ENCODE data around the gene DZIP1. TPM values are rescaled to one million over a fixed set of nuclear protein-coding genes. Genes with fewer than 3 reads are reported as not detected.

The DZIP1 gene
- total RNA-seq, 1 donor from 2014 or later: 0.64 TPM

GRCh38 chr13:95552208-95552538 lies 92.3 kb downstream of the DZIP1 start:
- H3K4me1 Mint-ChIP-seq (ENCODE audit: low read depth): peaks cover 7% of the 10 kb centered on the region
- no peak for DNase-seq (ENCODE audit: low spot score)
- H3K4me3 Mint-ChIP-seq (ENCODE audit: low read depth): no peak overlapping the region
- no peaks in the 10 kb centered on the region for H3K9me3 Mint-ChIP-seq
- H3K27ac Mint-ChIP-seq: no peak overlapping the region
- peaks cover 59% of the 10 kb centered on the region for H3K27me3 Mint-ChIP-seq (ENCODE audit: low read depth)
- intact Hi-C loops (cut with micrococcal nuclease): loop anchor here (5.0 kb wide), 2 partner anchors 90 to 845 kb away; partner anchors contain the start of gene DZIP1
- H3K36me3 Mint-ChIP-seq (ENCODE audit: low read depth): no peaks in the 10 kb centered on the region

GRCh38 chr13:95547531-95548167 lies 96.9 kb downstream of the DZIP1 start:
- DNase-seq (ENCODE audit: low spot score): no peak
- intact Hi-C loops (cut with micrococcal nuclease): no loop called here
- no peak overlapping the region for H3K27ac Mint-ChIP-seq
- H3K27me3 Mint-ChIP-seq (ENCODE audit: low read depth): peaks cover 33% of the 10 kb centered on the region
- no peaks in the 10 kb centered on the region for H3K4me1 Mint-ChIP-seq (ENCODE audit: low read depth)
- no peak overlapping the region for H3K4me3 Mint-ChIP-seq (ENCODE audit: low read depth)
- no peaks in the 10 kb centered on the region for H3K9me3 Mint-ChIP-seq
- no peaks in the 10 kb centered on the region for H3K36me3 Mint-ChIP-seq (ENCODE audit: low read depth)

GRCh38 chr13:95546919-95547318 lies 97.6 kb downstream of the DZIP1 start:
- Mint-ChIP-seq H3K36me3 (ENCODE audit: low read depth) (no peaks in the 10 kb centered on the region), H3K4me3 (ENCODE audit: low read depth) (no peak overlapping the region), H3K9me3 (no peaks in the 10 kb centered on the region), H3K27ac (no peak overlapping the region), H3K27me3 (ENCODE audit: low read depth) (peaks cover 32% of the 10 kb centered on the region), H3K4me1 (ENCODE audit: low read depth) (no peaks in the 10 kb centered on the region)
- DNase-seq (ENCODE audit: low spot score): no peak
- intact Hi-C loops (cut with micrococcal nuclease): no loop called here

GRCh38 chr13:95544293-95544692 lies 100.2 kb downstream of the DZIP1 start:
- no peak for DNase-seq (ENCODE audit: low spot score)
- intact Hi-C loops (cut with micrococcal nuclease): no loop called here
- no peaks in the 10 kb centered on the region for H3K36me3 Mint-ChIP-seq (ENCODE audit: low read depth)
- H3K9me3 Mint-ChIP-seq: no peaks in the 10 kb centered on the region
- H3K4me3 Mint-ChIP-seq (ENCODE audit: low read depth): no peak overlapping the region
- no peaks in the 10 kb centered on the region for H3K4me1 Mint-ChIP-seq (ENCODE audit: low read depth)
- peaks cover 17% of the 10 kb centered on the region for H3K27me3 Mint-ChIP-seq (ENCODE audit: low read depth)
- no peak overlapping the region for H3K27ac Mint-ChIP-seq

- H3K27ac Mint-ChIP-seq: no peak overlapping the region
- H3K9me3 Mint-ChIP-seq: no peaks in the 10 kb centered on the region
- no peaks in the 10 kb centered on the region for H3K36me3 Mint-ChIP-seq (ENCODE audit: low read depth)
- H3K27me3 Mint-ChIP-seq (ENCODE audit: low read depth): peaks cover 10% of the 10 kb centered on the region
- no peak for DNase-seq (ENCODE audit: low spot score)
- no peaks in the 10 kb centered on the region for H3K4me1 Mint-ChIP-seq (ENCODE audit: low read depth)
- intact Hi-C loops (cut with micrococcal nuclease): no loop called here
- H3K4me3 Mint-ChIP-seq (ENCODE audit: low read depth): no peak overlapping the region
Measured at GRCh38 chr13:95541911-95542474, 102.5 kb downstream of the DZIP1 start.

- no peak for DNase-seq (ENCODE audit: low spot score)
- no peaks in the 10 kb centered on the region for H3K4me1 Mint-ChIP-seq (ENCODE audit: low read depth)
- no peak overlapping the region for H3K4me3 Mint-ChIP-seq (ENCODE audit: low read depth)
- H3K9me3 Mint-ChIP-seq: no peaks in the 10 kb centered on the region
- H3K27me3 Mint-ChIP-seq (ENCODE audit: low read depth): peaks cover 10% of the 10 kb centered on the region
- no peak overlapping the region for H3K27ac Mint-ChIP-seq
- intact Hi-C loops (cut with micrococcal nuclease): no loop called here
- no peaks in the 10 kb centered on the region for H3K36me3 Mint-ChIP-seq (ENCODE audit: low read depth)
Measured at GRCh38 chr13:95541308-95541707, 103.2 kb downstream of the DZIP1 start.

- Mint-ChIP-seq H3K9me3 (no peaks in the 10 kb centered on the region), H3K4me1 (ENCODE audit: low read depth) (no peaks in the 10 kb centered on the region), H3K27ac (no peak overlapping the region), H3K36me3 (ENCODE audit: low read depth) (no peaks in the 10 kb centered on the region), H3K4me3 (ENCODE audit: low read depth) (no peak overlapping the region), H3K27me3 (ENCODE audit: low read depth) (peaks cover 10% of the 10 kb centered on the region)
- DNase-seq (ENCODE audit: low spot score): no peak
- intact Hi-C loops (cut with micrococcal nuclease): no loop called here
Measured at GRCh38 chr13:95540888-95541287, 103.6 kb downstream of the DZIP1 start.

GRCh38 chr13:95536632-95537241 lies 107.8 kb downstream of the DZIP1 start:
- no peak for DNase-seq (ENCODE audit: low spot score)
- Mint-ChIP-seq H3K4me1 (ENCODE audit: low read depth) (peaks cover 8% of the 10 kb centered on the region), H3K4me3 (ENCODE audit: low read depth) (no peak overlapping the region), H3K9me3 (no peaks in the 10 kb centered on the region), H3K27ac (no peak overlapping the region), H3K27me3 (ENCODE audit: low read depth) (peaks cover 10% of the 10 kb centered on the region), H3K36me3 (ENCODE audit: low read depth) (no peaks in the 10 kb centered on the region)
- intact Hi-C loops (cut with micrococcal nuclease): loop anchor here (1.0 to 10.0 kb wide), 2 partner anchors 128 to 298 kb away; no protein-coding TSS in a partner anchor

GRCh38 chr13:95535243-95535642 lies 109.3 kb downstream of the DZIP1 start:
- Mint-ChIP-seq H3K4me1 (ENCODE audit: low read depth) (peaks cover 8% of the 10 kb centered on the region), H3K27me3 (ENCODE audit: low read depth) (peaks cover 6% of the 10 kb centered on the region), H3K36me3 (ENCODE audit: low read depth) (no peaks in the 10 kb centered on the region), H3K9me3 (no peaks in the 10 kb centered on the region), H3K27ac (no peak overlapping the region), H3K4me3 (ENCODE audit: low read depth) (no peak overlapping the region)
- DNase-seq (ENCODE audit: low spot score): no peak
- intact Hi-C loops (cut with micrococcal nuclease): loop anchor here (10.0 kb wide), 1 partner anchor 130 kb away; no protein-coding TSS in a partner anchor

- peaks cover 8% of the 10 kb centered on the region for H3K4me1 Mint-ChIP-seq (ENCODE audit: low read depth)
- no peak overlapping the region for H3K27ac Mint-ChIP-seq
- no peaks in the 10 kb centered on the region for H3K9me3 Mint-ChIP-seq
- intact Hi-C loops (cut with micrococcal nuclease): loop anchor here (10.0 kb wide), 1 partner anchor 131 kb away; no protein-coding TSS in a partner anchor
- DNase-seq (ENCODE audit: low spot score): no peak
- H3K36me3 Mint-ChIP-seq (ENCODE audit: low read depth): no peaks in the 10 kb centered on the region
- H3K27me3 Mint-ChIP-seq (ENCODE audit: low read depth): peaks cover 6% of the 10 kb centered on the region
- no peak overlapping the region for H3K4me3 Mint-ChIP-seq (ENCODE audit: low read depth)
Measured at GRCh38 chr13:95533545-95534160, 110.9 kb downstream of the DZIP1 start.

GRCh38 chr13:95530178-95530577 lies 114.3 kb downstream of the DZIP1 start:
- peaks cover 4% of the 10 kb centered on the region for H3K4me1 Mint-ChIP-seq (ENCODE audit: low read depth)
- peaks cover 2% of the 10 kb centered on the region for H3K27me3 Mint-ChIP-seq (ENCODE audit: low read depth)
- no peaks in the 10 kb centered on the region for H3K36me3 Mint-ChIP-seq (ENCODE audit: low read depth)
- H3K27ac Mint-ChIP-seq: no peak overlapping the region
- intact Hi-C loops (cut with micrococcal nuclease): loop anchor here (10.0 kb wide), 1 partner anchor 135 kb away; no protein-coding TSS in a partner anchor
- H3K4me3 Mint-ChIP-seq (ENCODE audit: low read depth): no peak overlapping the region
- DNase-seq (ENCODE audit: low spot score): no peak
- H3K9me3 Mint-ChIP-seq: no peaks in the 10 kb centered on the region
